Measurements from ENCODE around the gene ANK2.

DNA sequence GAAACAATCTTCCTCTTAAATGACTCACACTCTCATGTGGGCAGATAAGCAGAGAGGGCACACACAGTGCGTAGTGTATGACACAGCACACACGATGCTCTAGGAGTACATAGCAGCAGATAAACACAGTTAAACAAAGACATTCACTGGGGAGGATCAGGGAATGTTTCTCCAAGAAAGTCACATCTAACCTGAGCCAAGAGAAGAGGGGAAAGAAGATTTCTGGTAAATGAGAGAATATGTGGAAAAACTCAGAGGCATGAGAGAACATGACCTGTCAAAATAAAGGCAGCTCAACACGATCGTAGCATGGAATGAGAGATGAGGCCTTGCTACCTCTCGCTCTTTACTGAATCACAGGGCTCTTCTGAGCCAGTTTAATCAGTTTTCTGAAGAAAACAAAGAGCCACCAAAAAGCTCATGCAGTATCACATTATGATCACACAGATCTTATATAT lies 251.0 kb downstream of the ANK2 start:
- TF ChIP-seq, protein P1, sequence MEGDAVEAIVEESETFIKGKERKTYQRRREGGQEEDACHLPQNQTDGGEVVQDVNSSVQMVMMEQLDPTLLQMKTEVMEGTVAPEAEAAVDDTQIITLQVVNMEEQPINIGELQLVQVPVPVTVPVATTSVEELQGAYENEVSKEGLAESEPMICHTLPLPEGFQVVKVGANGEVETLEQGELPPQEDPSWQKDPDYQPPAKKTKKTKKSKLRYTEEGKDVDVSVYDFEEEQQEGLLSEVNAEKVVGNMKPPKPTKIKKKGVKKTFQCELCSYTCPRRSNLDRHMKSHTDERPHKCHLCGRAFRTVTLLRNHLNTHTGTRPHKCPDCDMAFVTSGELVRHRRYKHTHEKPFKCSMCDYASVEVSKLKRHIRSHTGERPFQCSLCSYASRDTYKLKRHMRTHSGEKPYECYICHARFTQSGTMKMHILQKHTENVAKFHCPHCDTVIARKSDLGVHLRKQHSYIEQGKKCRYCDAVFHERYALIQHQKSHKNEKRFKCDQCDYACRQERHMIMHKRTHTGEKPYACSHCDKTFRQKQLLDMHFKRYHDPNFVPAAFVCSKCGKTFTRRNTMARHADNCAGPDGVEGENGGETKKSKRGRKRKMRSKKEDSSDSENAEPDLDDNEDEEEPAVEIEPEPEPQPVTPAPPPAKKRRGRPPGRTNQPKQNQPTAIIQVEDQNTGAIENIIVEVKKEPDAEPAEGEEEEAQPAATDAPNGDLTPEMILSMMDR (conservative IDR thresholded peaks at IDR 0.05; ENCODE audit: low read length): no peak
- no peak for TF ChIP-seq EZH2phosphoT487 (IDR thresholded peaks at IDR 0.05; ENCODE audit: borderline replicate concordance, low read depth, low read length)
